Natural killer cell (primary cell): Measurements from ENCODE around the gene C4orf51. TPM values are rescaled to one million over a fixed set of nuclear protein-coding genes. Genes with fewer than 3 reads are reported as not detected.
A peak's percentile ranks its signal among the peaks of the same experiment; 100 is the strongest.

Source experiments
- ATAC-seq, 3 donors: fragments of 150-1000 bp in 2 of 3; fragments of 200-7000 bp in 1 of 3; cut with Tn5 transposase; 1 replicate in 1 of 3; 2 replicates in 2 of 3; pipeline ENCODE4 v1.10.0; 2021; ENCODE audit warnings: mild to moderate bottlenecking in 2 of 3, moderate library complexity in 2 of 3
- DNase-seq, 2 donors: peaks; one replicate each; pipeline versions ENCODE4 v3.0.0 to v3.0.0-alpha.2; 2013 to 2021; ENCODE audit warnings: mixed read lengths in 1 of 2
- H3K27ac ChIP-seq: one replicate; pipeline ENCODE4 v1.5.1; 2013; ENCODE audit warnings: mild to moderate bottlenecking, low read length
- H3K27me3 ChIP-seq: one replicate; pipeline ENCODE4 v1.6.1; 2013; ENCODE audit warnings: low read length; ENCODE audit not compliant: control insufficient read depth, insufficient read depth
- H3K36me3 ChIP-seq: one replicate; pipeline ENCODE4 v1.6.1; 2013; ENCODE audit warnings: low read length; ENCODE audit not compliant: control insufficient read depth, insufficient read depth
- H3K4me1 ChIP-seq: one replicate; pipeline ENCODE4 v1.6.1; 2013; ENCODE audit warnings: low read length; ENCODE audit not compliant: control insufficient read depth, insufficient read depth
- H3K4me3 ChIP-seq: one replicate; pipeline ENCODE4 v1.5.1; 2013; ENCODE audit warnings: low read length
- H3K9me3 ChIP-seq: one replicate; pipeline ENCODE4 v1.6.1; 2013; ENCODE audit warnings: low read length; ENCODE audit not compliant: control insufficient read depth, insufficient read depth
- H3K27ac Mint-ChIP-seq, 2 donors: one replicate each; pipeline ENCODE4 v1.8.0; 2022; ENCODE audit warnings: mild to moderate bottlenecking in 2 of 2, mixed read lengths in 2 of 2, moderate library complexity in 1 of 2
- H3K27me3 Mint-ChIP-seq, 2 donors: one replicate each; pipeline ENCODE4 v1.8.0; 2022; ENCODE audit warnings: low read depth in 2 of 2, mixed read lengths in 2 of 2
- H3K36me3 Mint-ChIP-seq: one replicate; pipeline ENCODE4 v1.8.0; 2022; ENCODE audit warnings: mixed read lengths
- H3K4me1 Mint-ChIP-seq, 2 donors: one replicate each; pipeline ENCODE4 v1.8.0; 2022; ENCODE audit warnings: mixed read lengths in 2 of 2
- H3K4me3 Mint-ChIP-seq: one replicate; pipeline ENCODE4 v1.8.0; 2022; ENCODE audit warnings: mild to moderate bottlenecking, moderate library complexity, mixed read lengths
- H3K9me3 Mint-ChIP-seq, 2 donors: one replicate each; pipeline ENCODE4 v1.8.0; 2022; ENCODE audit warnings: mixed read lengths in 2 of 2
- WGBS: methylation state at CpG from one replicate; pipeline ENCODE4 v1.1.7; 2013; ENCODE audit warnings: missing lambda C conversion rate; ENCODE audit not compliant: insufficient coverage; 5-methylcytosine and 5-hydroxymethylcytosine counted together
- intact Hi-C: fragments of 100-400 bp; cut with micrococcal nuclease; formaldehyde crosslinking; loops from one replicate; pipeline ENCODE4 v1.14.2; 2022
- total RNA-seq, 4 donors: library from RNA; stranded (reverse); fragments of 120-200 nt in 1 of 4; gene quantifications; one replicate each; pipeline versions ENCODE4 v1.2.3 to v1.2.4, GENCODE V29; 2013 to 2022
- TF ChIP-seq, protein P1 (sequence below): fragments of 200-600 bp; IDR thresholded peaks from one replicate; pipeline ENCODE4 v1.8.0; 2022; ENCODE audit warnings: antibody characterized with exemption

C4orf51 gene
- total RNA-seq, 3 donors from 2014 or later (not counting 1 experiment from before 2014, with no cell fraction given), result not detected

DNA sequence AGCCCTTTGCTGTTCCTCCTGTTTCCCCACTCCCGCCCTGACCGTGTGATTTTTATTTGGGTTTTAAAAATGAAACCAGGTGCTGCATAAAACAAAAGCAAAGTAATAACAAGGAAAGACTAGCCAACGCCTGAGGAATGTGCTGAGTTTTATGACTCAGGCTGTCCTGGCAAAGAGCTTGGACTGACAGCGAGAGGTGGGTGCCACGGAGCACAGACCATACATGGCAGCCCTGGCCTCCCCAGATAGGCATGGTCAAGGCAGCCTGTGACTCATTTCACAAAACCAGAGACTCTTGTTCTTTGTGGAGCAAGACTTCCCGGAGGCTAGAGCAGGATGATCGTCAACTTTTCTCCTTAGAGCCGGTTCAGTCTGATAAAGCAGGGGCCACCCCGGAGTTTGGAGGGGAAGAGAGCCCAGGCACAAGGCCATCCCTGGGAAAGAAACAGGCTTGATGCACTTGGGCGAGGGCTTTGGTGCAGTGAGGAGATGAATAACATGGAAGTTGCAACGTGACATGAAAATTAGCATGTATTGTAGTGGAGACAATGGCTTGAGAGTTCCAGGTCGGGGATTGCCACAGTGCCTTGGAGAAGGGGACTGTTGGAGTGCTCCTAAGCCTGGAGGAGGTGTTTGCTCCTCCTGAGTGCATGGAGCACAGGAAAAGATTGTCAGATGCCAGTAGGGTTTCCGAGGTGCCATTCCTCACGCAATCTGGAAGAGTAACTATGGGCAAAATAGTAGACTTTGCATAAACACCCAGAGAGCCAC is 54.8 kb downstream of the C4orf51 start:
- TF ChIP-seq, protein P1, sequence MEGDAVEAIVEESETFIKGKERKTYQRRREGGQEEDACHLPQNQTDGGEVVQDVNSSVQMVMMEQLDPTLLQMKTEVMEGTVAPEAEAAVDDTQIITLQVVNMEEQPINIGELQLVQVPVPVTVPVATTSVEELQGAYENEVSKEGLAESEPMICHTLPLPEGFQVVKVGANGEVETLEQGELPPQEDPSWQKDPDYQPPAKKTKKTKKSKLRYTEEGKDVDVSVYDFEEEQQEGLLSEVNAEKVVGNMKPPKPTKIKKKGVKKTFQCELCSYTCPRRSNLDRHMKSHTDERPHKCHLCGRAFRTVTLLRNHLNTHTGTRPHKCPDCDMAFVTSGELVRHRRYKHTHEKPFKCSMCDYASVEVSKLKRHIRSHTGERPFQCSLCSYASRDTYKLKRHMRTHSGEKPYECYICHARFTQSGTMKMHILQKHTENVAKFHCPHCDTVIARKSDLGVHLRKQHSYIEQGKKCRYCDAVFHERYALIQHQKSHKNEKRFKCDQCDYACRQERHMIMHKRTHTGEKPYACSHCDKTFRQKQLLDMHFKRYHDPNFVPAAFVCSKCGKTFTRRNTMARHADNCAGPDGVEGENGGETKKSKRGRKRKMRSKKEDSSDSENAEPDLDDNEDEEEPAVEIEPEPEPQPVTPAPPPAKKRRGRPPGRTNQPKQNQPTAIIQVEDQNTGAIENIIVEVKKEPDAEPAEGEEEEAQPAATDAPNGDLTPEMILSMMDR, result no peak
- Mint-ChIP-seq H3K4me3 (no peak overlapping the region), H3K9me3 (no peaks in the 10 kb centered on the region), H3K4me1 (peaks cover 0 to 5% of the 10 kb centered on the region in 2 donors), H3K27ac (no peak overlapping the region), H3K36me3 (no peaks in the 10 kb centered on the region), H3K27me3 (peaks cover 5 to 8% of the 10 kb centered on the region in 2 donors)
- Histone ChIP-seq H3K36me3 (no peaks in the 10 kb centered on the region), H3K9me3 (no peaks in the 10 kb centered on the region), H3K4me3 (no peak overlapping the region), H3K4me1 (peaks cover 11% of the 10 kb centered on the region), H3K27ac (no peak overlapping the region), H3K27me3 (no peaks in the 10 kb centered on the region)
- DNase-seq (peak in 1 of 2 donors; percentile 11), ATAC-seq (no peak)
- 83% methylated on average over 14 of the region's 14 CpGs for WGBS
- intact Hi-C loops, result loop anchor here (5.0 kb wide), 1 partner anchor 117 kb away; the partner anchor contains the start of gene MMAA

DNA sequence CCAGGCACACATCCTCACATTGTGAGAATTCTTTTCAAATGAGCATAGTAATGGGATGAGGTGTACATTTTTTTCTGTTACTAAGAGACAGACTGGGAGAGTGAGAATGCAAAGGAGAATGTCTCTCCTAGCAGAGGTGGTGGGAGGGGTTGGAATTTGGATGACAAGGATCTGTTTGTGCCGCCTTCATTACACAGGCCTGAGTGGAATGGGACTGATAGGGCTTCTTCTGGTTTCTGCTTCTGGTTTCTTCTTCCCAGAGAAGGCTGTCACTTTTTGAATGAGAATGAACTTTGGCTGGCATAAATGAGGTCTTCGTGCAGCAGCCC is 55.4 kb downstream of the C4orf51 start:
- no peak overlapping the region for H3K4me3 ChIP-seq
- TF ChIP-seq, protein P1, result no peak
- H3K4me1 Mint-ChIP-seq, result peaks cover 0 to 5% of the 10 kb centered on the region in 2 donors
- H3K27me3 Mint-ChIP-seq, result peaks cover 0 to 8% of the 10 kb centered on the region in 2 donors
- H3K27ac ChIP-seq, result no peak overlapping the region
- H3K36me3 ChIP-seq, result no peaks in the 10 kb centered on the region
- no peaks in the 10 kb centered on the region for H3K27me3 ChIP-seq
- H3K27ac Mint-ChIP-seq, result no peak overlapping the region
- no peaks in the 10 kb centered on the region for H3K9me3 ChIP-seq
- DNase-seq (no peak), ATAC-seq (no peak)
- H3K9me3 Mint-ChIP-seq, result no peaks in the 10 kb centered on the region
- 81% methylated on average over 2 of the region's 2 CpGs for WGBS
- H3K4me3 Mint-ChIP-seq, result peak overlapping the region; percentile 41
- H3K4me1 ChIP-seq, result peaks cover 11% of the 10 kb centered on the region
- intact Hi-C loops, result no loop called here
- no peaks in the 10 kb centered on the region for H3K36me3 Mint-ChIP-seq

DNA sequence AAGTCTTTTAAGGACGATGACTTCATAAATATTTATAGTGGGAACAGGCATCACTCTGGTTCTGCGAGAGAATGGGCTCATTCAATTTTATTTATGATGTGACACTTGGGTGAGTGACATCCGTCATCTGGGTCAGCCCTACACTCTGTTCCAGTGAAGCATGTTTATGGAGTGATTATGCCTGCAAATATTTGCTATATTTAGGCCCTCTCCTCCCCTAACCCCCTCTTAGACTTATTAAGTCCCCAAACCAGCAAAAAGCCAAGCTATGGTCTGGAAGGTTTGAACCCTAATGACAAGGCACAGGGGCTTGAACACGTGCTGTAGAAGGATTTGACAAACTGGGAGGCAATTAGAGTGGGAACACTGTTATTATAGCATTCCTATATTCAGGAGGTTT is 55.9 kb downstream of the C4orf51 start:
- H3K27ac ChIP-seq, result no peak overlapping the region

More for the DNA sequence above, 55.9 kb downstream of the C4orf51 start:
- H3K4me3 ChIP-seq, result no peak overlapping the region
- TF ChIP-seq, protein P1, result no peak
- intact Hi-C loops, result no loop called here
- H3K4me3 Mint-ChIP-seq, result peak overlapping the region; percentile 41
- peaks cover 11% of the 10 kb centered on the region for H3K4me1 ChIP-seq
- H3K9me3 Mint-ChIP-seq, result no peaks in the 10 kb centered on the region
- no peaks in the 10 kb centered on the region for H3K9me3 ChIP-seq
- DNase-seq, result no peak
- H3K27ac Mint-ChIP-seq, result no peak overlapping the region
- no peak for ATAC-seq
- peaks cover 0 to 5% of the 10 kb centered on the region in 2 donors for H3K4me1 Mint-ChIP-seq
- H3K36me3 ChIP-seq, result no peaks in the 10 kb centered on the region
- 100% methylated on average over 3 of the region's 4 CpGs for WGBS
- H3K27me3 ChIP-seq, result no peaks in the 10 kb centered on the region
- peaks cover 0 to 7% of the 10 kb centered on the region in 2 donors for H3K27me3 Mint-ChIP-seq
- H3K36me3 Mint-ChIP-seq, result no peaks in the 10 kb centered on the region
